Measurements from ENCODE around the gene DTHD1.

GRCh38 chr4:36392024-36392423 lies 110.6 kb downstream of the DTHD1 start:
- no peak for TF ChIP-seq CTCF (IDR thresholded peaks at IDR 0.05)
- TF ChIP-seq POLR2A (IDR thresholded peaks at IDR 0.05), result no peak
